Liver (tissue), 9 donors: ENCODE data around the gene PPFIBP2. TPM values are rescaled to one million over a fixed set of nuclear protein-coding genes. Genes with fewer than 3 reads are reported as not detected.
A peak's percentile ranks its signal among the peaks of the same experiment; 100 is the strongest.

ENCODE experiments used
- DNase-seq: peaks from one replicate; pipeline ENCODE4 v3.0.0-alpha.2; 2017; ENCODE audit warnings: low spot score
- H3K27ac ChIP-seq, 2 donors: one replicate each; pipeline ENCODE4 v1.7.0; 2013; ENCODE audit warnings: inconsistent platforms in 2 of 2, low read length in 2 of 2, control low read depth in 1 of 2, low read depth in 1 of 2, mild to moderate bottlenecking in 1 of 2
- H3K27me3 ChIP-seq, 4 donors: one replicate each; pipeline versions ENCODE4 v1.6.1 to v1.7.0; 2013; ENCODE audit warnings: low read length in 3 of 4, inconsistent platforms in 1 of 4, mild to moderate bottlenecking in 1 of 4, moderate library complexity in 1 of 4; ENCODE audit not compliant: control insufficient read depth in 4 of 4, insufficient read depth in 4 of 4
- H3K36me3 ChIP-seq, 4 donors: one replicate each; pipeline versions ENCODE4 v1.6.1 to v1.7.0; 2013; ENCODE audit warnings: low read length in 3 of 4, mild to moderate bottlenecking in 3 of 4, low read depth in 1 of 4, moderate library complexity in 1 of 4; ENCODE audit not compliant: control insufficient read depth in 4 of 4, insufficient read depth in 3 of 4
- H3K4me1 ChIP-seq, 4 donors: one replicate each; pipeline versions ENCODE4 v1.6.1 to v1.7.0; 2013; ENCODE audit warnings: low read length in 3 of 4, mild to moderate bottlenecking in 3 of 4, moderate library complexity in 1 of 4; ENCODE audit not compliant: control insufficient read depth in 4 of 4, insufficient read depth in 4 of 4
- H3K4me3 ChIP-seq, 3 donors: one replicate each; pipeline versions ENCODE4 v1.6.1 to v1.7.0; 2013; ENCODE audit warnings: low read length in 3 of 3, control low read depth in 1 of 3, low read depth in 1 of 3, mild to moderate bottlenecking in 1 of 3
- H3K9ac ChIP-seq, 2 donors: one replicate each; pipeline ENCODE4 v1.7.0; 2013; ENCODE audit warnings: low read length in 2 of 2, mild to moderate bottlenecking in 2 of 2, moderate library complexity in 2 of 2, control low read depth in 1 of 2, low read depth in 1 of 2
- H3K9me3 ChIP-seq, 4 donors: one replicate each; pipeline versions ENCODE4 v1.6.1 to v1.7.0; 2013; ENCODE audit warnings: low read length in 3 of 4; ENCODE audit not compliant: control insufficient read depth in 4 of 4
- ATF3 ChIP-seq: IDR thresholded peaks from 2 replicates; pipeline ENCODE4 v1.6.1; 2016; ENCODE audit warnings: antibody characterized with exemption
- CTCF ChIP-seq: fragments of 150-350 bp; IDR thresholded peaks from 2 replicates; pipeline ENCODE4 v1.5.1; 2017; ENCODE audit warnings: improper control_type of control experiment, low read depth, low read length; ENCODE audit not compliant: missing input control
- FOXA1 ChIP-seq: IDR thresholded peaks from 2 replicates; pipeline ENCODE4 v1.6.1; 2016; ENCODE audit warnings: antibody characterized with exemption
- FOXA2 ChIP-seq: IDR thresholded peaks from 2 replicates; pipeline ENCODE4 v1.6.1; 2016; ENCODE audit warnings: antibody characterized with exemption
- GABPA ChIP-seq, 2 donors: IDR thresholded peaks in 1 of 2; conservative IDR thresholded peaks in 1 of 2; 2 replicates each; pipeline ENCODE4 v1.6.1; 2016; ENCODE audit warnings: antibody characterized with exemption in 2 of 2, mild to moderate bottlenecking in 1 of 2, moderate library complexity in 1 of 2
- HNF4A ChIP-seq, 2 donors: conservative IDR thresholded peaks; 2 replicates each; pipeline ENCODE4 v1.6.1; 2016; ENCODE audit warnings: antibody characterized with exemption in 2 of 2, mild to moderate bottlenecking in 2 of 2
- JUND ChIP-seq, 2 donors: IDR thresholded peaks; 2 replicates each; pipeline ENCODE4 v1.6.1; 2016; ENCODE audit warnings: antibody characterized with exemption in 2 of 2
- MAX ChIP-seq: IDR thresholded peaks from 2 replicates; pipeline ENCODE4 v1.6.1; 2016; ENCODE audit warnings: antibody characterized with exemption
- NR2F2 ChIP-seq: IDR thresholded peaks from 2 replicates; pipeline ENCODE4 v1.6.1; 2016; ENCODE audit warnings: antibody characterized with exemption
- RAD21 ChIP-seq, 2 donors: IDR thresholded peaks; 2 replicates each; pipeline ENCODE4 v1.6.1; 2016; ENCODE audit warnings: antibody characterized with exemption in 2 of 2, mild to moderate bottlenecking in 2 of 2
- REST ChIP-seq: IDR thresholded peaks from 2 replicates; pipeline ENCODE4 v1.6.1; 2016; ENCODE audit warnings: antibody characterized with exemption, mild to moderate bottlenecking
- RXRA ChIP-seq, 2 donors: IDR thresholded peaks; 2 replicates each; pipeline ENCODE4 v1.6.1; 2017 to 2018; ENCODE audit warnings: antibody characterized with exemption in 2 of 2, mild to moderate bottlenecking in 1 of 2
- SP1 ChIP-seq: IDR thresholded peaks from 2 replicates; pipeline ENCODE4 v1.6.1; 2018; ENCODE audit warnings: antibody characterized with exemption, mild to moderate bottlenecking
- TAF1 ChIP-seq: conservative IDR thresholded peaks from 2 replicates; pipeline ENCODE4 v1.6.1; 2016; ENCODE audit warnings: antibody characterized with exemption, mild to moderate bottlenecking
- YY1 ChIP-seq: IDR thresholded peaks from 2 replicates; pipeline ENCODE4 v1.6.1; 2016; ENCODE audit warnings: antibody characterized with exemption, mild to moderate bottlenecking
- ZBTB33 ChIP-seq: IDR thresholded peaks from 2 replicates; pipeline ENCODE4 v1.6.1; 2016; ENCODE audit warnings: antibody characterized with exemption
- WGBS: extraction: QIAGEN DNeasy Blood & Tissue Kit; methylation state at CpG from one replicate; pipeline ENCODE4 v1.1.7; 2013; 5-methylcytosine and 5-hydroxymethylcytosine counted together
- polyA plus RNA-seq, 2 donors: library from polyadenylated mRNA; stranded (reverse) in 1 of 2; unstranded in 1 of 2; fragments of 200-250 nt in 1 of 2; fragments of >200 nt in 1 of 2; fragmentation: Nextera tagmentation in 1 of 2; extraction: Ambion mirVana in 1 of 2; gene quantifications; one replicate each; pipeline versions ENCODE4 v1.2.1 to v1.2.3, GENCODE V29; 2013 to 2015
- total RNA-seq, 2 donors: library from RNA; depleted of rRNA; stranded (reverse); fragments of >200 nt; gene quantifications; one replicate each; pipeline ENCODE4 v1.2.3, GENCODE V29; 2014
- donor health status: healthy.
- donor health status: healthy.
- donor health status: healthy.
- donor health status: healthy.
- donor health status: healthy.

The PPFIBP2 gene
- total and polyA plus RNA-seq, 4 donors: 19.6 to 80.0 (median 23.2) TPM

GRCh38 chr11:7596975-7597391 is 83.2 kb downstream of the PPFIBP2 start:
- H3K36me3 ChIP-seq: peaks cover 0 to 9% (median 3%) of the 10 kb centered on the region in 4 donors
- peak overlapping the region; percentile 1 to 28 for H3K27ac ChIP-seq
- H3K9ac ChIP-seq: no peak overlapping the region
- no peak for DNase-seq
- no peaks in the 10 kb centered on the region for H3K27me3 ChIP-seq
- no peaks in the 10 kb centered on the region for H3K9me3 ChIP-seq
- no peak overlapping the region for H3K4me3 ChIP-seq
- H3K4me1 ChIP-seq: peaks cover 6 to 31% (median 19%) of the 10 kb centered on the region in 4 donors
- TF ChIP-seq SP1: no peak
- no peak for TF ChIP-seq CTCF
- TF ChIP-seq HNF4A (conservative IDR thresholded peaks at IDR 0.05): no peak
- TF ChIP-seq ZBTB33: no peak
- TF ChIP-seq MAX: no peak
- no peak for TF ChIP-seq ATF3
- TF ChIP-seq RAD21 (IDR thresholded peaks at IDR 0.05): no peak
- no peak for TF ChIP-seq JUND (IDR thresholded peaks at IDR 0.05)
- no peak for TF ChIP-seq REST
- TF ChIP-seq YY1: no peak
- TF ChIP-seq TAF1: no peak
- TF ChIP-seq FOXA2: no peak
- TF ChIP-seq GABPA (IDR thresholded peaks at IDR 0.05 in 1 of 2, conservative IDR thresholded peaks at IDR 0.05 in 1 of 2): no peak
- TF ChIP-seq NR2F2: no peak
- 77% methylated on average over 5 of the region's 5 CpGs for WGBS

GRCh38 chr11:7597620-7598019 is 83.8 kb downstream of the PPFIBP2 start:
- no peak for TF ChIP-seq FOXA1
- TF ChIP-seq RXRA (IDR thresholded peaks at IDR 0.05): no peak
- no peak for TF ChIP-seq TAF1
- TF ChIP-seq JUND (IDR thresholded peaks at IDR 0.05): no peak
- TF ChIP-seq REST: no peak
- TF ChIP-seq HNF4A (conservative IDR thresholded peaks at IDR 0.05): no peak
- Histone ChIP-seq H3K27me3 (no peaks in the 10 kb centered on the region), H3K9ac (no peak overlapping the region), H3K9me3 (no peaks in the 10 kb centered on the region), H3K4me3 (no peak overlapping the region), H3K36me3 (peaks cover 0 to 9% (median 3%) of the 10 kb centered on the region in 4 donors), H3K4me1 (peaks cover 3 to 27% (median 15%) of the 10 kb centered on the region in 4 donors), H3K27ac (peak overlapping the region; percentile 1 to 28)
- DNase-seq: no peak
- 66% methylated on average over 8 of the region's 8 CpGs for WGBS
